GM12891 (cell line): ENCODE data around the gene LMLN.

Source experiments
- DNase-seq: peaks from one replicate; pipeline ENCODE4 v3.0.0; 2011; ENCODE audit warnings: low spot score; ENCODE audit not compliant: insufficient read length
- FAIRE-seq: peaks from 2 replicates; lab custom pipeline; 2011; peaks lifted over from hg19 to GRCh38; lab: Jason Lieb, UNC
- PAX5 ChIP-seq: IDR thresholded peaks from 2 replicates; pipeline ENCODE4 v1.6.1; 2011; ENCODE audit warnings: low read length, moderate library complexity, mild to moderate bottlenecking; ENCODE audit not compliant: insufficient read depth, severe bottlenecking
- POLR2A ChIP-seq: IDR thresholded peaks from 2 replicates; pipeline ENCODE4 v1.6.1; 2011; ENCODE audit warnings: low read depth, low read length, control low read depth
- POLR2AphosphoS5 ChIP-seq: IDR thresholded peaks from 2 replicates; pipeline ENCODE4 v1.6.1; 2011; ENCODE audit warnings: low read depth, low read length, control low read depth
- POU2F2 ChIP-seq: IDR thresholded peaks from 2 replicates; pipeline ENCODE4 v1.6.1; 2011; ENCODE audit warnings: low read depth, mild to moderate bottlenecking, control low read depth, low read length, moderate library complexity
- SPI1 ChIP-seq: IDR thresholded peaks from 2 replicates; pipeline ENCODE4 v1.6.1; 2011; ENCODE audit warnings: low read depth, low read length, control low read depth
- TAF1 ChIP-seq: IDR thresholded peaks from 2 replicates; pipeline ENCODE4 v1.6.1; 2011; ENCODE audit warnings: low read depth, low read length, control low read depth

The LMLN gene

GRCh38 chr3:197942956-197943556, 17.0 kb upstream of the LMLN start:
- TF ChIP-seq POU2F2 (no peak), SPI1 (no peak), PAX5 (no peak), POLR2AphosphoS5 (no peak)
- FAIRE-seq (peak; percentile 92), DNase-seq (peak; percentile 32)

DNA sequence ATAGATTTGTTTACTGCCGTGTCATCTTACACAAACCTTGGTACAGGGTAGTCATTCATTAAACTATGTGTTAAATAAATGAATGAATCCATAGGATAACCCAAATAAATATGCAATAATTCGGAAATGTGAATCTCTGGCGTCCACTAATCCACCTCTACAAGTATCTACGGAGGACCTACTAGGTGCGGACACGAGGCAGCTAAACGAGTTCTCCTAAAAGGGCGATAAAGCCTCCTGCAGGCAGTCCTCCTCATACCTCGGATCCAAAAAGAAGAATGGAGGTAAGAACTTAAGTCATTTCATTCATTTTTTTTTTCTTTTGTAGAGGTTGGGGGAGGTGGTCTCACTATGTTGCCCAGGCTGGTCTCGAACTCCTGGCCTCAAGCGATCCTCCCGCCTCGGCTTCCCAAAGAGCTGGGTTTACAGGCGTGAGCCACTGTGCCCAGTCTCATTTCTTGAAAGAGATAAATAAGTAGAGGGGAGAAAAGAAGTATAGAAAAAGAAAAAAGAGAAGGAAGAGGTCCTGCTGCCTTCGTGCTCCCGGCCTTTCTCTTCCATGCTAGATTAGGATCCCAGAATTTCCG, 10.7 kb upstream of the LMLN start:
- TF ChIP-seq TAF1 (no peak), POLR2AphosphoS5 (no peak), POLR2A (no peak), PAX5 (no peak), SPI1 (no peak), POU2F2 (no peak)
- FAIRE-seq (no peak), DNase-seq (no peak)

DNA sequence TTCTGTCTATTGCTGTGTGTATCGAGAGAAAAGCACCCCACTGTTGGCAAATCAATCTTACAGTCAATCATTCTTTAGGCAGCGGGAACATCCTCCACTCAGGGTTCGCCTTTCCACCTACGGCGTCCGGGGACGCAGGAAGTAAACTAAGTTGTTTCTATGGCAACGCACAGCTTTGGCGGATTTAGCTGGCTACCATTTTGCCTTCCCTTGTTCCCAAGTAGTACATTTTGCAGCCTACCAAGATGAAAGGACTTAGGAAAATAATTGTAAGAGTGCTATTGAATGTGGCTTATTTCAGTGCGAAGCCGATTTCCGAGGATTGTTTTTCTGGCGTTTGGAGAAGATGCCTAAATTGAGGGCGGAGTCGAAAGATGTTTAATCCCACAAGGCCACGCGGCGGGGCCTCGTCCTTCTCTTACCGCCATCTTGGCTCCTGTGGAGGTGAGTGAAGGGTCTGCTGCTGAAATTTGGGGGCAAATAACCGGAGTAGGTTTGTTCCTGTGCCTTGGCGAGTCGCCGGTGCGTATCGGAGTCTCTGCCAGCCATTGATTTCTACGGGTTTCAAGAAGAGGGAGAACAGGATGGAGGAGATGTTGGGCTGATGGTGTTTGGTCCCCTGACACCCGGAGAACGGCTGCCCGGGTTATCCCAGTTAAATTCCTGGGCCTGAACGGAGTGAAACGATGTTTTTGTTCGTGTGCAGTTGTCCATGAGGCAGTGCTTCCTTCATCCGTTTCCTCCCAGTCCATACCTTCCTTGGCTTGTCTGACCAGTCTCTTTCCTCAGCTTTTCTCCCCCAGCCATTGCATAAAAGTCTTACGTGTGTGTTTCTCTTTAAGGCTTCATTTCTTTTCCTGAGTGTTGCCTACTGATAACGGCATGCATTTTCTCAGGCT, 10.0 kb upstream of the LMLN start, which contains the start of gene RPL35A:
TSS of gene RPL35A (plus strand) at position 413 of the 899 bp plus-strand sequence. CDS start 778 bp downstream, outside the sequence.
- TF ChIP-seq POU2F2 = peak; percentile 92
- TF ChIP-seq TAF1 = peak; percentile 99
- peak; percentile 99 for TF ChIP-seq POLR2AphosphoS5
- TF ChIP-seq POLR2A = peak; percentile 99
- TF ChIP-seq SPI1 = no peak
- peak; percentile 93 for FAIRE-seq

DNA sequence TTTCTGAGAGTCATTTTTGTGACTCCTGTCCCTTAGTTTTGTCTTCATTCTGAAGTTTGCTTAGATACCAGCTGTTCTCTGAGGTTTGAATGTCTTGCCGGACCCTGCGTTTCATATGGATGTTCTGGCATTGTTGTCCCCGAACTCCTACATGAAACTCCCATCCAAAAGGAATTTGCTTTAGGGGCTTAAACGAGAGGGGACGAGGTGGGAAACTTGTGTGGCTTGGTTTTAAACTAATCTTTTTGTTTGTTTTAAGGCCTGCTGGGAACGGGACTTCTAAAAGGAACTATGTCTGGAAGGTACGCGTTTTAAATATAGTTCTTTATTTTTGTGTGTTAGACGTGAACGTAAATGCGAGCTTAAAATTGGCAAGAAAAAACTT, 9.3 kb upstream of the LMLN start:
- TF ChIP-seq POLR2AphosphoS5 (no peak), SPI1 (no peak), PAX5 (no peak), POLR2A (no peak), TAF1 (no peak), POU2F2 (no peak)
- no peak for FAIRE-seq
- no peak for DNase-seq

More for the DNA sequence above, 10.0 kb upstream of the LMLN start, which contains the start of gene RPL35A:
- peak; percentile 58 for DNase-seq

GRCh38 chr3:197951392-197951990, 8.5 kb upstream of the LMLN start:
- DNase-seq (no peak), FAIRE-seq (no peak)
- TF ChIP-seq POLR2AphosphoS5 (no peak), PAX5 (no peak)

DNA sequence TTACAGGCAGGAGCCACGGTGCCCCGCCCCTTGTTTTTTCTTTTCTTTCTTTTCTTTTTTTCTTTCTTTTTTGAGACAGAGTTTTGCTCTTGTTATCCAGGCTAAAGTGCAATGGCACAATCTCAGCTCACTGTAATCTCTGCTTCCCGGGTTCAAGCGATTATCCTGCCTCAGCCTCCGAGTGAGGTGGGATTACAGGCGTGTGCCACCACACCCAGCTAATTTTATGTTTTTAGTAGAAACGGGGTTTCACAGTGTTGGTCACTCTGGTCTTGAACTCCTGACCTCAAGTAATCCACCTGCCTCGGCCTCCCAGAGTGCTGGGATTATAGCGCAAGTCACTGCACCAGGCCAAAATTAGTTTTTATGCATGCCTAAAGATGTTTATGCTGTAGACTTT, 7.6 kb upstream of the LMLN start:
- TF ChIP-seq TAF1 (no peak), SPI1 (no peak), POLR2A (no peak), POU2F2 (no peak), PAX5 (no peak), POLR2AphosphoS5 (no peak)
- DNase-seq = no peak
- no peak for FAIRE-seq

GRCh38 chr3:197953325-197953724, 6.7 kb upstream of the LMLN start:
- no peak for DNase-seq

GRCh38 chr3:197953881-197954280, 6.1 kb upstream of the LMLN start:
- DNase-seq (no peak), FAIRE-seq (no peak)
- TF ChIP-seq PAX5 (no peak), SPI1 (no peak), TAF1 (no peak), POLR2AphosphoS5 (no peak), POU2F2 (no peak), POLR2A (no peak)

More at GRCh38 chr3:197953325-197953724, 6.7 kb upstream of the LMLN start:
- TF ChIP-seq POLR2AphosphoS5 = no peak
- FAIRE-seq = no peak

- FAIRE-seq (no peak), DNase-seq (no peak)
- TF ChIP-seq POU2F2 = no peak
These were observed 4.0 kb upstream of the LMLN start for GRCh38 chr3:197955892-197956477.

DNA sequence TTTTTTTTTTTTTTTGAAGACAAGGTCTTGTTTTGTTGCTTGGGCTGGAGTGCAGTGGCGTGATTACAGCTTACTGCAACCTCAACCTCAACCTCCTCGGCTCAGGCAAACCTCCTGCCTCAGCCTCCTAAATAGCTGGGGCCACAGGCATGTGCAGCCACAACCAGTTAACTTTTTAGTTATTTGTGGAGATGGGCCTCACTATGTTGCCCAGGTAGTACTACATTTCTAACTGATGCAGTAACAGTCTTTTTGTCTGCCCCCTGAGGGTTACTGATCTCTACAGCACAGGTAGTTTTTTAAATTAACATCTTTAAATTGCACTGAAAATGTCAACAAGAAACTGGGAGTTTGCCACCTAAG, 3.4 kb upstream of the LMLN start:
- FAIRE-seq = no peak
- no peak for DNase-seq
- 0 out of 2 replicates have a peak, but pooled peaks have one; percentile 12 for TF ChIP-seq POLR2AphosphoS5
- TF ChIP-seq TAF1 = no peak
- TF ChIP-seq SPI1 = no peak
- peak; percentile 28; the same call in 1 of the 2 replicates for TF ChIP-seq POLR2A
- TF ChIP-seq POU2F2 = 0 out of 2 replicates have a peak, but pooled peaks have one; percentile 29
